Measurements from ENCODE around the gene KLHL25.

GRCh38 chr15:85810075-85810474 lies 15.3 kb upstream of the KLHL25 start:
- TF ChIP-seq CTCF (IDR thresholded peaks at IDR 0.05) (no peak), POLR2A (IDR thresholded peaks at IDR 0.05) (no peak), POLR2AphosphoS5 (IDR thresholded peaks at IDR 0.05) (no peak), EP300 (IDR thresholded peaks at IDR 0.05) (no peak)

Data from sigmoid colon (tissue), 4 donors.